ENCODE results near the gene STXBP6.

Gene STXBP6

DNA sequence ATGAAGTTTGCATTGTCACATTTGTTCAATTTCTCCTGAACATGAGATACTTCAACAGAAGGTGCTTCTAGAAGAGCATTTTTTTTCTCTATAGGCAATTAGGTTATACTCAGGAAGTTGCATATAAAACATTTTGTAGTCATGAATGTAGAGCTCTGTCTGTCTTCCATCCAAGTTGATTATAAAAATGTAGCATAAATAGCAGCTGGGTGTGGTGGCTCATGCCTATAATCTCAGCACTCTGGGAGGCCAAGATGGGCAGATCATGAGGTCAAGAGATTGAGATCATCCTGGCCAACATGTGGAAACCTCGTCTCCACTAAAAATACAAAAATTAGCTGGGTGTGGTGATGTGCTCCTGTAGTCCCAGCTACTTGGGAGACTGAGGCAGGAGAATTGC is 39.5 kb upstream of the STXBP6 start:
- TF ChIP-seq, protein P1, sequence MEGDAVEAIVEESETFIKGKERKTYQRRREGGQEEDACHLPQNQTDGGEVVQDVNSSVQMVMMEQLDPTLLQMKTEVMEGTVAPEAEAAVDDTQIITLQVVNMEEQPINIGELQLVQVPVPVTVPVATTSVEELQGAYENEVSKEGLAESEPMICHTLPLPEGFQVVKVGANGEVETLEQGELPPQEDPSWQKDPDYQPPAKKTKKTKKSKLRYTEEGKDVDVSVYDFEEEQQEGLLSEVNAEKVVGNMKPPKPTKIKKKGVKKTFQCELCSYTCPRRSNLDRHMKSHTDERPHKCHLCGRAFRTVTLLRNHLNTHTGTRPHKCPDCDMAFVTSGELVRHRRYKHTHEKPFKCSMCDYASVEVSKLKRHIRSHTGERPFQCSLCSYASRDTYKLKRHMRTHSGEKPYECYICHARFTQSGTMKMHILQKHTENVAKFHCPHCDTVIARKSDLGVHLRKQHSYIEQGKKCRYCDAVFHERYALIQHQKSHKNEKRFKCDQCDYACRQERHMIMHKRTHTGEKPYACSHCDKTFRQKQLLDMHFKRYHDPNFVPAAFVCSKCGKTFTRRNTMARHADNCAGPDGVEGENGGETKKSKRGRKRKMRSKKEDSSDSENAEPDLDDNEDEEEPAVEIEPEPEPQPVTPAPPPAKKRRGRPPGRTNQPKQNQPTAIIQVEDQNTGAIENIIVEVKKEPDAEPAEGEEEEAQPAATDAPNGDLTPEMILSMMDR (IDR thresholded peaks at IDR 0.05): no peak

DNA sequence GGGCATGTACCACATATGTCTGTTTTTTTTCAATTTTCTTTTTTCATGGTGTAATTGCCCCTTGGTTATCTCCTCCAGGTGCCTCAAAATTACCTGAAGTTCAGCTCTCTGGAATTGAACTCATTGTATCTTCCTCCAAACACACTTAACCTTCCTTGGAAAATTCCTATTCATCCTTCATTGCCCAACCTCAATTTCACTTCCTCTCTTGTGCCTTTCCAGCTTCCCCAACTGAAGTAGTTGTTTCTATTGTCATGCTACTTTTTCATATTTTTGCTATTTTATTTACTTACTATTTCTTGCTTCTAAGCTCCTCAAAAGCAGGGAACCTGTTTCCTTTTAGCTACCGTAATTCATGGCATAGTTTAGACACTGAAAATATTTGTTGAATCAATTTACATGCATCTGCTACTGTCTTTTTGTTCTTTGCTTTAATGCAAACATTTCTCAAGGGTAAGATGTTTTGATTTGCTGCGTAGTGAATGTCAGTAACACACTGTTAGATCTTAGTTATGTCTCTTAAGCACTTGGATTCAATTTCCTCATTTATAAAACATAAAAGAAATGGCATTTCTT is 37.0 kb upstream of the STXBP6 start:
- TF ChIP-seq, protein P1 (IDR thresholded peaks at IDR 0.05): no peak

DNA sequence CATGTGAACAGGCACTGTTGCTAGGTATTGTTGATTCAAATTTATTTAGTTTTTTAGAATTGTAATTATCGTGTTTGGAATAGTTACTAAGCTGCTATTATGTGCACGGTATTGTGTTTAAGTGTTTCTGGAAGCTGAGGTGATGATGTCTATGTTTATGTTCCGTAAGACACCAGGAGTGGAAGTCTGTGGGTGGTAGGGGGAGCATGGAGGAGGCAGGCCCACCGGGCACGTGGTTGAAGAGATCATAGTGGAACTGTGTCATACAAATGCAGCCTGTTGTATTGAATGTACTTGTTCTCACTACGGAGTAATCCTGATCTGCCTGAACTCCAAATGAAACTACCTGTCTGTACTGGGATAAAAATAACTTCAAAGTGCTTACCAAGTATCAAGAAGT is 36.1 kb upstream of the STXBP6 start:
- TF ChIP-seq, protein P1 (IDR thresholded peaks at IDR 0.05): no peak

DNA sequence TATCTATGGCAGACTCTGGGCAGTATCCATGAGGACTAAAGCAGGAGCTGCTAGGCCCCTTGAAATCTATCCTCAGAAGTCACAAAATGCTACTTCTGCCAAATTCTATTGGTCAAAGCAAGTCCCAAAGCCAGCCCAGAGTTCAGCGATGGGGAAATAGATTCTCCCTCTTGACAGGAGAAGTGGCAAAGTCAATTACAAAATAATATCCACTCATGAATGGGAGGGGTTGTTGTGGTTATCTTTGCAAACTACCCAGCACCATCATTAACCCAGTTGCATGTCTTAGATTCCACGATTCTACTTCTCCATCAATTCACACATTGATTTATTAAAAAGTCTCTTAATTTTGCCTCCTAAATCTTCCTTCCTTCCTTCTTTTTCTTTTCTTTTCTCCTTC is 30.7 kb upstream of the STXBP6 start:
- TF ChIP-seq, protein P1 (IDR thresholded peaks at IDR 0.05): no peak

DNA sequence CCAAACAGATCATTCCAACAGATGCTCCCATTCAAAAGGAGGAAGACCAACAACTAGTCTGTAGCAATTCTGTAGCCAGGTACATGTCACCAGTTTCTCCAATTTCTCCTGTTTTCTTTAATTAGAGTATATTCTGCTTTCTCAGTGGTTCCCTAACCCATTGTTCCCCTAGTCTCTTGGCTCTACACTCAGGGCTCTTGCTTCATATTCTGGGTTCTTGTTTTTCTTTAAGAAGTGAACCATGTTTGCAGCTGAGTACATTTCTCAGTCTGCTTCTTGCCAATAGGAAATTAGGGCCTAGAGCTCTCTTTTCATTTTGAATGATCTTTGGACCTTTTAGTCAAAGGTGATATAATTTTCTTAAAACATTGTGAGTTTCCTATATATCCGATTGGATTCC is 29.4 kb upstream of the STXBP6 start:
- TF ChIP-seq, protein P1 (IDR thresholded peaks at IDR 0.05): no peak

DNA sequence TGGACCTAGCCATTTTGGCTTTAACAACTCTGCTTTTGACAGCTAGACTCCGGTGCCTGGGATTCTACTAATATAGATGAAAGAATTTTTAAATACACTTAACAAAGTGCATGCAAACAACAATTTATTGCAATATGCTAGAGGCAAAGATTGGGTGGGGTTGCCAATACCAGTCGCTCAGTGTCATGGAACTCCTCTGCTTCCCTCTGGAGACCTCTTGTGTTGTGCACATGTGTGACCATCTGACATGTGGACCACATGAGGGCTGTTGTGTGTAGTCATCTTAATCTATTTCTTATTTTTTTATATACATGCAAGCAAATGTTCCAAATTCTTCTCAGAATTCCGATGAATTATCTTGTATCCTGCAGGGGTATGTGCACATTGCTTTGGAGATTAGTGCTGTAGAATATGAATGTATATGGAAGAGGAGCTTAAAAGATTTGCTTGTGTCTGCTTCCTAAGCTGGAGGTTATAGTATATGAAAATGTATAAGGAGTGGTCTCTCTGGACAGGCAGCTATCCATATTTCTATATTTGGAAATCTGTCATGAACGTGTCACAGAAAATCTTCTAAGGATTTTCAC is 24.2 kb upstream of the STXBP6 start:
- TF ChIP-seq, protein P1 (IDR thresholded peaks at IDR 0.05): no peak

DNA sequence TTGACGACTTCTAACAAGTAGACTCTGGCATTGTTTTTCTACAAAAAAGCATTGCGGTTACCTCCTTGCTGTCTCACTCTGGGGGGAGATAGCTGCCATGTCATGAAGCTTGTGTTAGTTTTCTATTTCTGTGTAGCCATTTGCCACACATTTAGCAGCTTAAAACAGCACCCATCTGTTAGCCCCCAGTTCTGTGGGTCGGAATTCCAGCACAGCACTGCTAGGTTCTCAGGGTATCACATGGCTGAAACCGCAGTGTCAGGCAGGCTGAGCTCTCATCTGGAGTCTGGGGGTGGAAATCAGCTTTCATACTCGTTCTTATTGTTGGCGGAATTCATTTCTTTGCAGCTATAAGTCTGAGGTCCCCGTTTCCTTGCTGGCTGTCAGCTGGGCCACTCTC is 19.9 kb upstream of the STXBP6 start:
- TF ChIP-seq, protein P1 (IDR thresholded peaks at IDR 0.05): no peak

DNA sequence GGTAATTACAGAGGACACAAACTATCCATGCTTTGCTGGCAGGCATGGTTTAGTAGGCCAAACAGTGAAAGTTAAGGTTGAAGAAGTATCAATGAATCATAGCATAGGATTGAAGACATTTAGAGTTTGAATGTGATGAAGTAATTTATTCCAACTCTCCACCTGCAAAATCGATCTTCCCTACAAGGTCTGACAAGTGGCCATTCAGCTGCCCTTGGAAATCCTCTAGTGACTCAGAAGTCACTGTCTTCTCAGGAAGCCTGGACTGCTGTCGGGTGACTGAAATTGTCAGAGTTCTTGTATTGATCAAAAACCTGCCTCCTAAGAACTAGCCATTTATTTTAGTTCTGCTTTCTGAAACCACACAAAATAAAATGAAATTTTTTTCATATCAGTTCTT is 17.7 kb upstream of the STXBP6 start:
- TF ChIP-seq, protein P1 (IDR thresholded peaks at IDR 0.05): no peak

Data from LNCAP (cell line).